SK-N-SH treated with all-trans-retinoic acid at 6 μM for 48 hours (cell line): Measurements from ENCODE around the gene ADAMTSL1.

Experiments
- ATAC-seq: fragments of 200-7000 bp; cut with Tn5 transposase; 3 replicates; pipeline ENCODE4 v1.9.1; 2020; ENCODE audit warnings: mild to moderate bottlenecking, moderate library complexity
- ARNTL ChIP-seq: fragments of 450-650 bp; formaldehyde crosslinking; IDR thresholded peaks from 2 replicates; pipeline ENCODE4 v1.5.0; 2020; ENCODE audit warnings: low read depth, mild to moderate bottlenecking, moderate library complexity, borderline replicate concordance
- BACH2 ChIP-seq: fragments of 250-450 bp; sonication (Bioruptor Pico); IDR thresholded peaks from 2 replicates; pipeline ENCODE4 v1.9.0; 2021; ENCODE audit warnings: mild to moderate bottlenecking, borderline replicate concordance
- ESRRG ChIP-seq: fragments of 250-450 bp; sonication (Bioruptor Pico); IDR thresholded peaks from 2 replicates; pipeline ENCODE4 v1.6.1; 2021; ENCODE audit warnings: mild to moderate bottlenecking
- GLIS3 ChIP-seq: fragments of 250-450 bp; sonication (Bioruptor Pico); IDR thresholded peaks from 2 replicates; pipeline ENCODE4 v1.5.0; 2020; ENCODE audit warnings: mild to moderate bottlenecking, moderate library complexity
- ISL1 ChIP-seq: fragments of 250-450 bp; sonication (Bioruptor Pico); IDR thresholded peaks from 2 replicates; pipeline ENCODE4 v2.1.2; 2022; ENCODE audit warnings: mild to moderate bottlenecking, moderate library complexity
- OSR1 ChIP-seq: fragments of 250-450 bp; sonication (Bioruptor Pico); IDR thresholded peaks from 2 replicates; pipeline ENCODE4 v1.8.0; 2022; ENCODE audit warnings: moderate library complexity, mild to moderate bottlenecking, inconsistent platforms
- PPARA ChIP-seq: fragments of 250-450 bp; sonication (Bioruptor Pico); IDR thresholded peaks from 2 replicates; pipeline ENCODE4 v1.5.0; 2020; ENCODE audit warnings: mild to moderate bottlenecking, borderline replicate concordance
- RARB ChIP-seq: fragments of 250-450 bp; sonication (Bioruptor Pico); IDR thresholded peaks from 2 replicates; pipeline ENCODE4 v1.8.0; 2021; ENCODE audit warnings: mild to moderate bottlenecking, moderate library complexity
- SNAI2 ChIP-seq: fragments of 250-450 bp; sonication (Bioruptor Pico); IDR thresholded peaks from 2 replicates; pipeline ENCODE4 v1.5.0; 2020; ENCODE audit warnings: mild to moderate bottlenecking, moderate library complexity
- TCF4 ChIP-seq: fragments of 250-450 bp; sonication (Bioruptor Pico); IDR thresholded peaks from 2 replicates; pipeline ENCODE4 v1.8.0; 2021; ENCODE audit warnings: mild to moderate bottlenecking, moderate library complexity, borderline replicate concordance
- TOX ChIP-seq: fragments of 250-450 bp; sonication (Bioruptor Pico); IDR thresholded peaks from 2 replicates; pipeline ENCODE4 v1.8.0; 2021; ENCODE audit warnings: mild to moderate bottlenecking, moderate library complexity, borderline replicate concordance
- ZC3H10 ChIP-seq: fragments of 250-450 bp; sonication (Bioruptor Pico); IDR thresholded peaks from 2 replicates; pipeline ENCODE4 v1.5.1; 2021; ENCODE audit warnings: mild to moderate bottlenecking, moderate library complexity
- ZFP3 ChIP-seq: fragments of 250-450 bp; sonication (Bioruptor Pico); IDR thresholded peaks from 2 replicates; pipeline ENCODE4 v1.5.0; 2020; ENCODE audit warnings: mild to moderate bottlenecking, moderate library complexity
- ZFP30 ChIP-seq: fragments of 450-650 bp; formaldehyde crosslinking; IDR thresholded peaks from 2 replicates; pipeline ENCODE4 v1.5.0; 2022; ENCODE audit warnings: mild to moderate bottlenecking, moderate library complexity
- ZNF565 ChIP-seq: fragments of 450-650 bp; formaldehyde crosslinking; conservative IDR thresholded peaks from 2 replicates; pipeline ENCODE4 v1.5.0; 2020; ENCODE audit warnings: low read depth, mild to moderate bottlenecking, moderate library complexity
- ZNF70 ChIP-seq: fragments of 450-650 bp; formaldehyde crosslinking; IDR thresholded peaks from 2 replicates; pipeline ENCODE4 v1.5.0; 2020; ENCODE audit warnings: mild to moderate bottlenecking, moderate library complexity
- TF ChIP-seq, protein P1 (sequence below): fragments of 250-450 bp; sonication (Bioruptor Pico); IDR thresholded peaks from 2 replicates; pipeline ENCODE4 v1.5.1; 2021; ENCODE audit warnings: mild to moderate bottlenecking, moderate library complexity
- TF ChIP-seq, protein P2 (sequence below): fragments of 250-450 bp; sonication (Bioruptor Pico); IDR thresholded peaks from 2 replicates; pipeline ENCODE4 v1.5.1; 2020; ENCODE audit warnings: low read depth, mild to moderate bottlenecking, moderate library complexity
- TF ChIP-seq, protein P3 (sequence below): fragments of 250-450 bp; sonication (Bioruptor Pico); IDR thresholded peaks from 2 replicates; pipeline ENCODE4 v1.8.0; 2021; ENCODE audit warnings: low read depth, mild to moderate bottlenecking, moderate library complexity, borderline replicate concordance
- TF ChIP-seq, protein P4 (sequence below): fragments of 250-450 bp; sonication (Bioruptor Pico); IDR thresholded peaks from 2 replicates; pipeline ENCODE4 v1.5.0; 2020; ENCODE audit warnings: mild to moderate bottlenecking, moderate library complexity

Gene ADAMTSL1

DNA sequence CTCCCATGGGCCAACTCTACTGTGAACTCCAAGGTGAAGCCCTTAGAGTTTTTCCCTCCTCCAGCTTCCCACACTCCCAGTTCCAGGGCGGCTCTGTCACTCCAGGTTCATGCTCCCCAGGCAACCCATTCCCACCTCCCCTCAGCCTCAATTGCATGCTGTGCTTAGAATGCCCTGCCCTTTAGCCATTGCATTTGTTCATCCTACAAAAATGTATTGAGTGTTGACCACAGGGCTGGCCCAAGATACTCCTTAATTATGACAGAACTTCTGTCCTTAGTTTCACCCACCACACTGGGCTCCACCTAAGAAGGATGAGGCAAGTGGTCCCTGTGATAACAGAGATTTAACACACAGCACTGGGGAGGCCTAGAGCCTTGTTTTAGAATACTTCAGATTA is 236.1 kb downstream of the ADAMTSL1 start:
- ATAC-seq, result no peak
- TF ChIP-seq, protein P1, sequence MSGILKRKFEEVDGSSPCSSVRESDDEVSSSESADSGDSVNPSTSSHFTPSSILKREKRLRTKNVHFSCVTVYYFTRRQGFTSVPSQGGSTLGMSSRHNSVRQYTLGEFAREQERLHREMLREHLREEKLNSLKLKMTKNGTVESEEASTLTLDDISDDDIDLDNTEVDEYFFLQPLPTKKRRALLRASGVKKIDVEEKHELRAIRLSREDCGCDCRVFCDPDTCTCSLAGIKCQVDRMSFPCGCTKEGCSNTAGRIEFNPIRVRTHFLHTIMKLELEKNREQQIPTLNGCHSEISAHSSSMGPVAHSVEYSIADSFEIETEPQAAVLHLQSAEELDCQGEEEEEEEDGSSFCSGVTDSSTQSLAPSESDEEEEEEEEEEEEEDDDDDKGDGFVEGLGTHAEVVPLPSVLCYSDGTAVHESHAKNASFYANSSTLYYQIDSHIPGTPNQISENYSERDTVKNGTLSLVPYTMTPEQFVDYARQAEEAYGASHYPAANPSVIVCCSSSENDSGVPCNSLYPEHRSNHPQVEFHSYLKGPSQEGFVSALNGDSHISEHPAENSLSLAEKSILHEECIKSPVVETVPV (CRISPR knock-in tag), result no peak
- TF ChIP-seq ZNF70 (CRISPR knock-in tag), result no peak
- TF ChIP-seq ZNF565, result no peak
- TF ChIP-seq BACH2 (CRISPR knock-in tag), result no peak

DNA sequence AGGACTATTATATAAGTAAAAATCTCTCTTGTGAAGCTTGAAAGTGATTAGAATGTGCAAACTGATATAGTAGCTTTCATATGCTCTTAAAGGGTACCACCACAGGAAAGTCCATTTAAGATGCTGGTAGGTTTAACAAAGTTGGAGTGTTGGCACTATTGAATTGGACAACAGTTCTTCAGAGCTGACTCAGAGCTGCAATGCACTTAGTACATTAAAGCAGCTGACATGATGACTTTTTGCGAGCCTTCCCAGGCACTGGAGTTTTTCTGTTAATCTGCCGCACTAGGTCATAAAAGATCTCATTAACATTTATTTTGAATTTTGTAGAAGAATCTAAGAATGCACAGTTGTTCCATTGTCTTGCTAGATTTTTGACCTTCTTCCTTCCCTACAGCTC is 243.8 kb downstream of the ADAMTSL1 start:
- ATAC-seq, result no peak
- TF ChIP-seq BACH2 (CRISPR knock-in tag) (no peak), RARB (CRISPR knock-in tag) (no peak), ZC3H10 (no peak), TCF4 (CRISPR knock-in tag) (no peak), TOX (no peak), PPARA (CRISPR knock-in tag) (no peak), ESRRG (CRISPR knock-in tag) (no peak), ZFP30 (CRISPR knock-in tag) (no peak), GLIS3 (CRISPR knock-in tag) (no peak)
- TF ChIP-seq, protein P1 (CRISPR knock-in tag), result no peak

DNA sequence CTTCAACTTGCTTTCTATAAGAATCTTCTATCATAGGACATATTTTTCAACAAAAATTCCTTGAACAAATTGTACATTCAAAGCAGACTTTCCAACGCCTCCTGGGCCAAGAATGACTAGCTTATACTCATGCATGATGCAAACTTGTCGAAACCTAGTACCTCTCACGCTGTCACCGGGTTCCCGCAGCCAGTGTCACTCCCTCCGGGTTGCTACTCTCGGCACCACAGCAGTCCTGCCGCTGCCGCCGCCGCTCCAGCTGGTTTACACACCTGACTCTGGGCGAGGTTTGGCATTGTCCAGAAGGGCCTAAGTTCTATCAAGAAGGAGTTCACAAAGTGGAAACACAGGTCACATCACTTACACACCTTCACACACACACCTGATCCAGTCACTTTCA is 244.4 kb downstream of the ADAMTSL1 start:
- TF ChIP-seq BACH2 (CRISPR knock-in tag), result no peak
- TF ChIP-seq TOX, result no peak
- no peak for TF ChIP-seq ZNF565
- no peak for TF ChIP-seq OSR1
- TF ChIP-seq TCF4 (CRISPR knock-in tag), result no peak
- TF ChIP-seq, protein P1 (CRISPR knock-in tag), result no peak
- TF ChIP-seq ZNF70 (CRISPR knock-in tag), result no peak
- TF ChIP-seq, protein P2, sequence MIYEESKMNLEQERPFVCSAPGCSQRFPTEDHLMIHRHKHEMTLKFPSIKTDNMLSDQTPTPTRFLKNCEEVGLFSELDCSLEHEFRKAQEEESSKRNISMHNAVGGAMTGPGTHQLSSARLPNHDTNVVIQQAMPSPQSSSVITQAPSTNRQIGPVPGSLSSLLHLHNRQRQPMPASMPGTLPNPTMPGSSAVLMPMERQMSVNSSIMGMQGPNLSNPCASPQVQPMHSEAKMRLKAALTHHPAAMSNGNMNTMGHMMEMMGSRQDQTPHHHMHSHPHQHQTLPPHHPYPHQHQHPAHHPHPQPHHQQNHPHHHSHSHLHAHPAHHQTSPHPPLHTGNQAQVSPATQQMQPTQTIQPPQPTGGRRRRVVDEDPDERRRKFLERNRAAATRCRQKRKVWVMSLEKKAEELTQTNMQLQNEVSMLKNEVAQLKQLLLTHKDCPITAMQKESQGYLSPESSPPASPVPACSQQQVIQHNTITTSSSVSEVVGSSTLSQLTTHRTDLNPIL (CRISPR knock-in tag), result no peak
- TF ChIP-seq, protein P3, sequence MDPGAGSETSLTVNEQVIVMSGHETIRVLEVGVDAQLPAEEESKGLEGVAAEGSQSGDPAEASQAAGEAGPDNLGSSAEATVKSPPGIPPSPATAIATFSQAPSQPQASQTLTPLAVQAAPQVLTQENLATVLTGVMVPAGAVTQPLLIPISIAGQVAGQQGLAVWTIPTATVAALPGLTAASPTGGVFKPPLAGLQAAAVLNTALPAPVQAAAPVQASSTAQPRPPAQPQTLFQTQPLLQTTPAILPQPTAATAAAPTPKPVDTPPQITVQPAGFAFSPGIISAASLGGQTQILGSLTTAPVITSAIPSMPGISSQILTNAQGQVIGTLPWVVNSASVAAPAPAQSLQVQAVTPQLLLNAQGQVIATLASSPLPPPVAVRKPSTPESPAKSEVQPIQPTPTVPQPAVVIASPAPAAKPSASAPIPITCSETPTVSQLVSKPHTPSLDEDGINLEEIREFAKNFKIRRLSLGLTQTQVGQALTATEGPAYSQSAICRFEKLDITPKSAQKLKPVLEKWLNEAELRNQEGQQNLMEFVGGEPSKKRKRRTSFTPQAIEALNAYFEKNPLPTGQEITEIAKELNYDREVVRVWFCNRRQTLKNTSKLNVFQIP (CRISPR knock-in tag), result no peak
- TF ChIP-seq, protein P4, sequence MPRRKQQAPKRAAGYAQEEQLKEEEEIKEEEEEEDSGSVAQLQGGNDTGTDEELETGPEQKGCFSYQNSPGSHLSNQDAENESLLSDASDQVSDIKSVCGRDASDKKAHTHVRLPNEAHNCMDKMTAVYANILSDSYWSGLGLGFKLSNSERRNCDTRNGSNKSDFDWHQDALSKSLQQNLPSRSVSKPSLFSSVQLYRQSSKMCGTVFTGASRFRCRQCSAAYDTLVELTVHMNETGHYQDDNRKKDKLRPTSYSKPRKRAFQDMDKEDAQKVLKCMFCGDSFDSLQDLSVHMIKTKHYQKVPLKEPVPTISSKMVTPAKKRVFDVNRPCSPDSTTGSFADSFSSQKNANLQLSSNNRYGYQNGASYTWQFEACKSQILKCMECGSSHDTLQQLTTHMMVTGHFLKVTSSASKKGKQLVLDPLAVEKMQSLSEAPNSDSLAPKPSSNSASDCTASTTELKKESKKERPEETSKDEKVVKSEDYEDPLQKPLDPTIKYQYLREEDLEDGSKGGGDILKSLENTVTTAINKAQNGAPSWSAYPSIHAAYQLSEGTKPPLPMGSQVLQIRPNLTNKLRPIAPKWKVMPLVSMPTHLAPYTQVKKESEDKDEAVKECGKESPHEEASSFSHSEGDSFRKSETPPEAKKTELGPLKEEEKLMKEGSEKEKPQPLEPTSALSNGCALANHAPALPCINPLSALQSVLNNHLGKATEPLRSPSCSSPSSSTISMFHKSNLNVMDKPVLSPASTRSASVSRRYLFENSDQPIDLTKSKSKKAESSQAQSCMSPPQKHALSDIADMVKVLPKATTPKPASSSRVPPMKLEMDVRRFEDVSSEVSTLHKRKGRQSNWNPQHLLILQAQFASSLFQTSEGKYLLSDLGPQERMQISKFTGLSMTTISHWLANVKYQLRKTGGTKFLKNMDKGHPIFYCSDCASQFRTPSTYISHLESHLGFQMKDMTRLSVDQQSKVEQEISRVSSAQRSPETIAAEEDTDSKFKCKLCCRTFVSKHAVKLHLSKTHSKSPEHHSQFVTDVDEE (CRISPR knock-in tag), result no peak
- no peak for TF ChIP-seq ISL1 (CRISPR knock-in tag)
- TF ChIP-seq ZFP30 (CRISPR knock-in tag), result no peak
- TF ChIP-seq ZFP3 (CRISPR knock-in tag), result no peak
- TF ChIP-seq GLIS3 (CRISPR knock-in tag), result no peak
- TF ChIP-seq ARNTL, result no peak
- no peak for TF ChIP-seq PPARA (CRISPR knock-in tag)
- no peak for TF ChIP-seq SNAI2
- TF ChIP-seq, all 23 proteins: peak for 0
- no peak for ATAC-seq
